A549 (cell line): ENCODE measurements around the gene ALDH5A1.

ENCODE experiments used
- CEBPB ChIP-seq, 2 experiments: fragments of >200 bp in 1 of 2; sonication (Bioruptor Twin) in 1 of 2; formaldehyde crosslinking in 1 of 2; IDR thresholded peaks; 2 replicates each; pipeline ENCODE4 v1.6.1; 2012 to 2016
- EP300 ChIP-seq, 2 experiments: fragments of >200 bp; sonication (Bioruptor Twin); formaldehyde crosslinking; IDR thresholded peaks; 2 replicates in 1 of 2; 3 replicates in 1 of 2; pipeline ENCODE4 v1.6.1; 2016 to 2017
- MYC ChIP-seq: IDR thresholded peaks from 2 replicates; pipeline ENCODE4 v1.6.1; 2012; ENCODE audit warnings: mild to moderate bottlenecking, inconsistent platforms, low read length, improper control_type of control experiment, borderline replicate concordance
- POLR2A ChIP-seq: IDR thresholded peaks from 2 replicates; pipeline ENCODE4 v1.6.1; 2012; ENCODE audit warnings: mild to moderate bottlenecking, low read length
- RAD21 ChIP-seq, 2 experiments: fragments of >200 bp in 1 of 2; sonication (Bioruptor Twin) in 1 of 2; formaldehyde crosslinking in 1 of 2; IDR thresholded peaks in 1 of 2; conservative IDR thresholded peaks in 1 of 2; 2 replicates in 1 of 2; 3 replicates in 1 of 2; pipeline ENCODE4 v1.6.1; 2012 to 2018; ENCODE audit warnings: inconsistent platforms in 1 of 2
- RFX5 ChIP-seq: fragments of 450-650 bp; IDR thresholded peaks from 2 replicates; pipeline ENCODE4 v1.7.1; 2014; ENCODE audit warnings: antibody characterized with exemption, mild to moderate bottlenecking, moderate library complexity
- SREBF2 ChIP-seq: fragments of 450-650 bp; IDR thresholded peaks from 2 replicates; pipeline ENCODE4 v1.6.1; 2014; ENCODE audit warnings: mild to moderate bottlenecking, moderate library complexity
- ZFP36 ChIP-seq: fragments of 450-650 bp; IDR thresholded peaks from 2 replicates; pipeline ENCODE4 v1.6.1; 2014; ENCODE audit warnings: borderline replicate concordance; ENCODE audit not compliant: partially characterized antibody
- TF ChIP-seq, protein P1 (sequence below): fragments of 450-650 bp; IDR thresholded peaks from 2 replicates; pipeline ENCODE4 v1.6.1; 2014; ENCODE audit warnings: antibody characterized with exemption
- TF ChIP-seq, protein P2 (sequence below): IDR thresholded peaks from 2 replicates; pipeline ENCODE4 v1.6.1; 2012; ENCODE audit warnings: low read depth, borderline replicate concordance

DNA sequence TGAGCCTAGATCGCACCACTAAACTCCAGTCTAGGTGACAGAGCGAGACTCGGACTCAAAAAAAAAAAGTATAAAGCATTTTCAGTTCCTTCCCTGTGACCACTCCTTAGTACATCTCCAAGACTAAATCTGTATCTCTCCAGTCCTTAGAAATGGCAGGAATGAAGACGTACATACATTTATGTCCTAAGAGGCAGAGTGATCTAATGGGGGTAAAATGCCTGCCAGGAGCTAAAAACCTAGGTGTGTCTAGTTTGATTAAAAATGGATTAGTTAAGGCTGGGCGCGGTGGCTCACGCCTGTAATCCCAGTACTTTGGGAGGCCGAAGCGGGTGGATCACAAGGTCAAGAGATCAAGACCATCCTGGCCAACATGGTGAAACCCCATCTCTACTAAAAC lies 70.4 kb downstream of the ALDH5A1 start:
- TF ChIP-seq MYC (no peak), POLR2A (no peak), RFX5 (no peak), SREBF2 (no peak), EP300 (IDR thresholded peaks at IDR 0.05) (no peak), RAD21 (conservative IDR thresholded peaks at IDR 0.05 in 1 of 2, IDR thresholded peaks at IDR 0.05 in 1 of 2) (no peak), ZFP36 (no peak), CEBPB (IDR thresholded peaks at IDR 0.05) (no peak)
- TF ChIP-seq, protein P1, sequence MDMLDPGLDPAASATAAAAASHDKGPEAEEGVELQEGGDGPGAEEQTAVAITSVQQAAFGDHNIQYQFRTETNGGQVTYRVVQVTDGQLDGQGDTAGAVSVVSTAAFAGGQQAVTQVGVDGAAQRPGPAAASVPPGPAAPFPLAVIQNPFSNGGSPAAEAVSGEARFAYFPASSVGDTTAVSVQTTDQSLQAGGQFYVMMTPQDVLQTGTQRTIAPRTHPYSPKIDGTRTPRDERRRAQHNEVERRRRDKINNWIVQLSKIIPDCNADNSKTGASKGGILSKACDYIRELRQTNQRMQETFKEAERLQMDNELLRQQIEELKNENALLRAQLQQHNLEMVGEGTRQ: no peak
- TF ChIP-seq, protein P2, sequence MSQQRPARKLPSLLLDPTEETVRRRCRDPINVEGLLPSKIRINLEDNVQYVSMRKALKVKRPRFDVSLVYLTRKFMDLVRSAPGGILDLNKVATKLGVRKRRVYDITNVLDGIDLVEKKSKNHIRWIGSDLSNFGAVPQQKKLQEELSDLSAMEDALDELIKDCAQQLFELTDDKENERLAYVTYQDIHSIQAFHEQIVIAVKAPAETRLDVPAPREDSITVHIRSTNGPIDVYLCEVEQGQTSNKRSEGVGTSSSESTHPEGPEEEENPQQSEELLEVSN: no peak
